ENCODE results near the gene GRIK4.

- TF ChIP-seq ZNF274 (IDR thresholded peaks at IDR 0.05; ENCODE audit: low read depth, low read length) (no peak), SUZ12 (IDR thresholded peaks at IDR 0.05; ENCODE audit: extremely low read depth, insufficient read depth, insufficient read length) (no peak)
Observed at GRCh38 chr11:120827820-120828219, 316.3 kb downstream of the GRIK4 start.

All from NT2/D1 (cell line).